ENCODE results near the gene SHISAL2A. TPM values are rescaled to one million over a fixed set of nuclear protein-coding genes. Genes with fewer than 3 reads are reported as not detected.

SHISAL2A gene
- total and polyA plus RNA-seq, 4 donors: 0.30 to 2.1 (median 1.5) TPM

- H3K27me3 ChIP-seq (ENCODE audit: control insufficient read depth, insufficient read depth, low read length): peaks cover 25% of the 10 kb centered on the region
- 93% methylated on average over 2 of the region's 4 CpGs for WGBS (ENCODE audit: insufficient coverage)
- no peaks in the 10 kb centered on the region for H3K36me3 ChIP-seq (ENCODE audit: control insufficient read depth, insufficient read depth, low read length)
- DNase-seq (ENCODE audit: low read depth in 4 of 6, low spot score in 6 of 6): no peak
- no peaks in the 10 kb centered on the region for H3K9me3 ChIP-seq (ENCODE audit: control insufficient read depth, insufficient read depth, low read length)
- no peak overlapping the region for H3K4me3 ChIP-seq (ENCODE audit: low read depth, low read length)
- no peak overlapping the region for H3K27ac ChIP-seq (ENCODE audit: low read depth, low read length)
- H3K4me1 ChIP-seq (ENCODE audit: control insufficient read depth, insufficient read depth, low read length): peaks cover 20% of the 10 kb centered on the region
These were observed 1.1 kb downstream of the SHISAL2A start for GRCh38 chr1:52634111-52634510.

- WGBS (ENCODE audit: insufficient coverage): no CpG with 5 or more reads among the region's 4 CpGs
- Histone ChIP-seq H3K27me3 (ENCODE audit: control insufficient read depth, insufficient read depth, low read length) (peaks cover 25% of the 10 kb centered on the region), H3K4me3 (ENCODE audit: low read depth, low read length) (no peak overlapping the region), H3K4me1 (ENCODE audit: control insufficient read depth, insufficient read depth, low read length) (peaks cover 16% of the 10 kb centered on the region), H3K27ac (ENCODE audit: low read depth, low read length) (no peak overlapping the region), H3K9me3 (ENCODE audit: control insufficient read depth, insufficient read depth, low read length) (no peaks in the 10 kb centered on the region), H3K36me3 (ENCODE audit: control insufficient read depth, insufficient read depth, low read length) (no peaks in the 10 kb centered on the region)
- DNase-seq (ENCODE audit: low read depth in 4 of 6, low spot score in 6 of 6): no peak
These were observed 2.5 kb downstream of the SHISAL2A start for GRCh38 chr1:52635321-52636089.

DNA sequence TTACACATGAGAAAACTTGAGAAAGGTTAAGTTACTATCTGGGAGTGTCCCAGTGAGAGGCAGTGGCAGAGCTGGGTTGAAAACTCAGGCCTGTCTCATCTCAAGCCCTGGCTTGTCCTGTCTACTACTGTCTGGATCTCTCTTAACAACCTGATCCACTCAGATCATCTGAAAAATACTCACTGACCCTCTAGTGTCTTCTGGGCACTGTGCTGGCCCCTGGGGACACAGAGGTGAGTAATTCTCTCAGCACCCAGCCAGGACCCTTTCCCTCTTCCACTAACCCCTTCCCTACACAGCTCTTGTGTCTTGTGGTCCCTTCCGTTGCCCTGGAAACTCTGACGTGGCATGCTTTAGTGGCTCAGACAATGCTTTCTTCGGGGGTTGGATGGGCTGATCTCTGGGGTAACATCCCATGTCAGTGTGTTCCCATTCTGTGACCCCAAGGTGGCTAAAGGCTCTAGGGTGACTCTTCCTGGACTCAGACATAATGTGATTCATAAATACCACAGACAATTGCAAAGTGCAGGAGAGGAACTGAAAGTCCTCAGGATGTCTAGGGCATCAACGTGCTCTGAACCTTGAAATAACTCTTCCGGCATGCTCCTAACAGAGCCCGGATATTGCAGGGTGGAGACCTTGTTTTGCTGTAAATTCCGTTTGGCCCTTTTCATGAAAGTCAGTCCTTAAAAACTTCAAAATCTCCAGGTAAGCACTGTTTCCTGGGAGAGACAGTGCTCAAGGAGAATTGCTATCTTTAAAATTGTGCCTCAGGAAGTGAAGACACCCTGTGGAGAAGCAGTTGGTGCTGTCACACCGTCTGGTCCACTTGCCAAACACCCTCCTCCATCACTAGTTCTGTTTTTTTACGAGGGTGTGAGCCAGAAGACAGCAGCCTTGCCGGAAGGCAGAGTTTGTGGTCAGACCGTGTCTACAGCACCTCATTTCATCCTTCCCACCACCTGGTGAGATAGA lies 4.0 kb downstream of the SHISAL2A start:
- Histone ChIP-seq H3K36me3 (ENCODE audit: control insufficient read depth, insufficient read depth, low read length) (no peaks in the 10 kb centered on the region), H3K4me1 (ENCODE audit: control insufficient read depth, insufficient read depth, low read length) (peaks cover 13% of the 10 kb centered on the region), H3K27me3 (ENCODE audit: control insufficient read depth, insufficient read depth, low read length) (peaks cover 22% of the 10 kb centered on the region), H3K27ac (ENCODE audit: low read depth, low read length) (no peak overlapping the region), H3K9me3 (ENCODE audit: control insufficient read depth, insufficient read depth, low read length) (no peaks in the 10 kb centered on the region), H3K4me3 (ENCODE audit: low read depth, low read length) (no peak overlapping the region)
- DNase-seq (ENCODE audit: low read depth in 4 of 6, low spot score in 6 of 6): peak in 1 of 6 donors; percentile 21
- 53% methylated on average over 7 of the region's 11 CpGs for WGBS (ENCODE audit: insufficient coverage)

GRCh38 chr1:52637946-52638345 lies 5.0 kb downstream of the SHISAL2A start:
- peaks cover 12% of the 10 kb centered on the region for H3K27me3 ChIP-seq (ENCODE audit: control insufficient read depth, insufficient read depth, low read length)
- DNase-seq (ENCODE audit: low read depth in 4 of 6, low spot score in 6 of 6): no peak
- peaks cover 4% of the 10 kb centered on the region for H3K4me1 ChIP-seq (ENCODE audit: control insufficient read depth, insufficient read depth, low read length)
- no peak overlapping the region for H3K27ac ChIP-seq (ENCODE audit: low read depth, low read length)
- no peaks in the 10 kb centered on the region for H3K36me3 ChIP-seq (ENCODE audit: control insufficient read depth, insufficient read depth, low read length)
- H3K4me3 ChIP-seq (ENCODE audit: low read depth, low read length): no peak overlapping the region
- no peaks in the 10 kb centered on the region for H3K9me3 ChIP-seq (ENCODE audit: control insufficient read depth, insufficient read depth, low read length)
- WGBS (ENCODE audit: insufficient coverage): 69% methylated on average over 2 of the region's 4 CpGs

- WGBS (ENCODE audit: insufficient coverage): no CpG with 5 or more reads among the region's 6 CpGs
- no peak overlapping the region for H3K27ac ChIP-seq (ENCODE audit: low read depth, low read length)
- peak in 1 of 6 donors; percentile 4 for DNase-seq (ENCODE audit: low read depth in 4 of 6, low spot score in 6 of 6)
These were observed 7.7 kb downstream of the SHISAL2A start for GRCh38 chr1:52640697-52641096.

GRCh38 chr1:52641307-52641706 lies 8.3 kb downstream of the SHISAL2A start:
- Histone ChIP-seq H3K4me1 (ENCODE audit: control insufficient read depth, insufficient read depth, low read length) (no peaks in the 10 kb centered on the region), H3K27me3 (ENCODE audit: control insufficient read depth, insufficient read depth, low read length) (no peaks in the 10 kb centered on the region), H3K4me3 (ENCODE audit: low read depth, low read length) (no peak overlapping the region), H3K9me3 (ENCODE audit: control insufficient read depth, insufficient read depth, low read length) (no peaks in the 10 kb centered on the region), H3K36me3 (ENCODE audit: control insufficient read depth, insufficient read depth, low read length) (no peaks in the 10 kb centered on the region), H3K27ac (ENCODE audit: low read depth, low read length) (no peak overlapping the region)
- WGBS (ENCODE audit: insufficient coverage): 92% methylated on average over 2 of the region's 4 CpGs
- no peak for DNase-seq (ENCODE audit: low read depth in 4 of 6, low spot score in 6 of 6)

More at GRCh38 chr1:52640697-52641096, 7.7 kb downstream of the SHISAL2A start:
- H3K36me3 ChIP-seq (ENCODE audit: control insufficient read depth, insufficient read depth, low read length): no peaks in the 10 kb centered on the region
- H3K4me3 ChIP-seq (ENCODE audit: low read depth, low read length): no peak overlapping the region
- no peaks in the 10 kb centered on the region for H3K4me1 ChIP-seq (ENCODE audit: control insufficient read depth, insufficient read depth, low read length)
- no peaks in the 10 kb centered on the region for H3K9me3 ChIP-seq (ENCODE audit: control insufficient read depth, insufficient read depth, low read length)
- H3K27me3 ChIP-seq (ENCODE audit: control insufficient read depth, insufficient read depth, low read length): no peaks in the 10 kb centered on the region

DNA sequence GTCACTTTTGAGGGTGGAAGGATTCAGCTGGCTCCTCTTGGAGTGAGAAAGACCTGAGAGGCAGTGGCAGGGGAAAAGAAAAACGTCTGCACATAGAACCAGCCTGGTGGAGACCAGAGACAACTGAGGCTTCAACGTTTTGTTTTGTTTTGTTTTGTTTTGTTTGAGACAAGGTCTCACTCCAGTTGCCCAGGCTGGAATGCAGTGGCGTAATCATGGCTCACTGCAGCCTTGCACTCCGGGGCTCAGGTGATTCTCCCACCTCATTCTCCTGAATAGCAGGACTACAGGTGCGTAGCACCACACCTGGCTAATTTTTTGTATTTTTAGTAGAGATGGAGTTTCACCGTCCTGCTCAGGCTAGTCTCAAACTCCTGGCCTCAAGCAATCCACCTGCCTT lies 12.3 kb downstream of the SHISAL2A start:
- 75% methylated on average over 2 of the region's 6 CpGs for WGBS (ENCODE audit: insufficient coverage)
- Histone ChIP-seq H3K27ac (ENCODE audit: low read depth, low read length) (no peak overlapping the region), H3K9me3 (ENCODE audit: control insufficient read depth, insufficient read depth, low read length) (no peaks in the 10 kb centered on the region)

GRCh38 chr1:52651904-52652303 lies 18.9 kb downstream of the SHISAL2A start:
- no CpG with 5 or more reads among the region's 1 CpG for WGBS (ENCODE audit: insufficient coverage)
- no peak for DNase-seq (ENCODE audit: low read depth in 4 of 6, low spot score in 6 of 6)
- H3K36me3 ChIP-seq (ENCODE audit: control insufficient read depth, insufficient read depth, low read length): no peaks in the 10 kb centered on the region
- no peaks in the 10 kb centered on the region for H3K9me3 ChIP-seq (ENCODE audit: control insufficient read depth, insufficient read depth, low read length)
- H3K4me1 ChIP-seq (ENCODE audit: control insufficient read depth, insufficient read depth, low read length): no peaks in the 10 kb centered on the region
- H3K27me3 ChIP-seq (ENCODE audit: control insufficient read depth, insufficient read depth, low read length): no peaks in the 10 kb centered on the region
- no peak overlapping the region for H3K4me3 ChIP-seq (ENCODE audit: low read depth, low read length)
- H3K27ac ChIP-seq (ENCODE audit: low read depth, low read length): no peak overlapping the region

More for the DNA sequence above, 12.3 kb downstream of the SHISAL2A start:
- H3K4me3 ChIP-seq (ENCODE audit: low read depth, low read length): no peak overlapping the region
- H3K36me3 ChIP-seq (ENCODE audit: control insufficient read depth, insufficient read depth, low read length): no peaks in the 10 kb centered on the region
- H3K4me1 ChIP-seq (ENCODE audit: control insufficient read depth, insufficient read depth, low read length): no peaks in the 10 kb centered on the region
- DNase-seq (ENCODE audit: low read depth in 4 of 6, low spot score in 6 of 6): no peak
- H3K27me3 ChIP-seq (ENCODE audit: control insufficient read depth, insufficient read depth, low read length): no peaks in the 10 kb centered on the region

GRCh38 chr1:52653207-52653849 lies 20.4 kb downstream of the SHISAL2A start:
- Histone ChIP-seq H3K27me3 (ENCODE audit: control insufficient read depth, insufficient read depth, low read length) (no peaks in the 10 kb centered on the region), H3K36me3 (ENCODE audit: control insufficient read depth, insufficient read depth, low read length) (no peaks in the 10 kb centered on the region), H3K9me3 (ENCODE audit: control insufficient read depth, insufficient read depth, low read length) (no peaks in the 10 kb centered on the region), H3K4me3 (ENCODE audit: low read depth, low read length) (no peak overlapping the region), H3K4me1 (ENCODE audit: control insufficient read depth, insufficient read depth, low read length) (no peaks in the 10 kb centered on the region), H3K27ac (ENCODE audit: low read depth, low read length) (no peak overlapping the region)
- WGBS (ENCODE audit: insufficient coverage): 100% methylated on average over 1 of the region's 5 CpGs
- no peak for DNase-seq (ENCODE audit: low read depth in 4 of 6, low spot score in 6 of 6)
